GM15510 (cell line): ENCODE data around the gene MACF1.
A peak's percentile ranks its signal among the peaks of the same experiment; 100 is the strongest.

ENCODE experiments used
- POLR2A ChIP-seq: IDR thresholded peaks from 3 replicates; pipeline ENCODE4 v1.6.1; 2011; ENCODE audit warnings: borderline replicate concordance; ENCODE audit not compliant: insufficient read length; ENCODE audit errors: extremely low read depth

MACF1 gene

DNA sequence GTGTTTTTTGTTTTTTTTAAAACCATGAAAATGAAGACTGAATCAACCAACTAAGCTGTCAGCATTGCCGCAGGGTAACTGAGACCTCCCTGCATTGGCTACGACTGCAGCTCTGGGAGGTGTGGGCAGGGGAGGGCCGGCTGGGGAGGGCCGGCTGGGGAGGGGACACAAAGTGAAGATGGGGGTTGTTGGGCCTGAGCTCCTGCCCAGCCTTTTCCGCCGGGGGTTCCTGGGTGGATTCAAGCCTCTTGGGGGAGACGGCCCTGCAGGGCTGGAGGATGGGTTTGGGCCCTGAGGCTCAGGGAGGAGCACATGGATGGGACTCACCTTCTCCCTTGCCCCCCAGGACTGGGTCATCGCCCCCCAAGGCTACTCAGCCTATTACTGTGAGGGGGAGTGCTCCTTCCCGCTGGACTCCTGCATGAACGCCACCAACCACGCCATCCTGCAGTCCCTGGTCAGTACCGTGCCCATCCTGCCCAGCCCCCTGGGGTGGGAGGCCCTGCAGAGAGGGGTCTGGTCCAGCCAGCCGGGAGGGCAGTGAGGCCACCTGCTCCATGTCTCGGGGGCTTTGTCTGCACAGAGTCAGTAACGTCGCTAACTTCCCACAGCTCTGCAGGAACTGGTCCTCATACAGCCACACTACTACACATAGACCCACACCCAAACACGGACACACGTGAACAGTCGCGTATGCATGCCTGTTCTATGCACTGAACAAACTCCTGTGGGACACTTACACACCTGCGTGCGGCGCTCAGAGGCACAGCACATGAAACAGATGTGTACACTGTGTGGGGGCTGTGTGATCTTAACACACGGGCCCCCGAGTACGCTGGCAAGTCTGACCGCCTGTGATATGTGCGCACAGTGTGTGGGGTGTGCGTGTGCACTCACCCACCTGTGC is 318.4 kb downstream of the MACF1 start:
- no peak for TF ChIP-seq POLR2A

DNA sequence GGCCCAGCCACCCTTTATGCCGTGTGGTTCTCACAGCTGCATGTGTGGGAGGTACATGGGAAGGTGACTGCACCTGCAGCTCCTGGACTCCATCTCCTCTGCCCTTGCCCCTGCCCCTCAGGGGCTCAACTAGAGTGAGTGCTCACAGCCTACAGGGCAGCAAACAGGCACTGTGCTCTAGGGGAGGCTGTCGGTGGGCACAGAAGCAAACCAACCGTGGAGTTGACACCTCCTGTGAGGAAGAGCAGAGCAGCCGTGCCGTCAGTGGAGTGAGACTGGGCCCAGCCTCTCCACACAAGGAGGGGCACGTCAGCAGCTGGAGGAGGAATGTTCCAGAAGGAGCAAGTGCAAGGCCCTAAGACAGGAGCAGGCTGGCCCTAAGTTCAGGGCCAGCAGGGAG is 319.7 kb downstream of the MACF1 start:
- TF ChIP-seq POLR2A, result no peak

DNA sequence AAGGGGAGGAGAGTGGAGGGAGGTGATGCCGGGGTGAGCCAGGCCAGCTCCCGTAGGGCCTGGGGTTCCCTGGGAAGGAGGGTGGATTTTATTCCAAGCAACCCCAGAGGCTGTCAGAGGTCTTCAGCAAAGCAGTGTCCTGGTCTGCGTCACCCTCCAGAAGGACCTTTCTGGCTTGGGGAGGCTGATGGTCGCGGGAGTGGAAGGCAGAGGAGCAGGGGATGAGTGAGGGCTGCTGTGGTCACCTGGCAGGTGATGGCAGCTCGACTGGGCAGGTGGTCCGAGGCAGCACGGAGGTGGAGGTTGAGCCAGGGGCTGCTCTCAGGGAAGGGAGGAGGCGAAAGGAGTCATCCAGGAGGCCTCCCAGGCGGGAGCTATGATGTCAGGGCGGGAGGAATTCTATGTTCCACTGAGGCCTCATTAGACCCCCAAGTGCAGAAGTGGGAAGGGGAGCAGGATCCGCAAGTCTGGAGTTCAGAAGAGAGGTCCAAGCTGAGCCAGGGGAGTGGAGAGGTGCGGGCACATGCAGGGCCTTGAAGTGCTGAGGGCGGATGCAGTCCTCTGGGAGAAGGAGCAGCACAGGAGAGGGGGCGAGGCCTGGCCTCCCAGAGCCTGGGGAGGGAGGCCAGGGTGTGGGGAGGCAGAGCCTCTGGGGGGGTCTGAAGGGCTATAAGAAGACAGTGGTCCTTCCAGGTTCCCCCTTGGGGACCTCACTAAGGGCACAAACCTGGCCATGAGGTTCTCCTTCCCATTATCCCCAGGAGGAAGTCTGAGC is 320.3 kb downstream of the MACF1 start:
- no peak for TF ChIP-seq POLR2A

DNA sequence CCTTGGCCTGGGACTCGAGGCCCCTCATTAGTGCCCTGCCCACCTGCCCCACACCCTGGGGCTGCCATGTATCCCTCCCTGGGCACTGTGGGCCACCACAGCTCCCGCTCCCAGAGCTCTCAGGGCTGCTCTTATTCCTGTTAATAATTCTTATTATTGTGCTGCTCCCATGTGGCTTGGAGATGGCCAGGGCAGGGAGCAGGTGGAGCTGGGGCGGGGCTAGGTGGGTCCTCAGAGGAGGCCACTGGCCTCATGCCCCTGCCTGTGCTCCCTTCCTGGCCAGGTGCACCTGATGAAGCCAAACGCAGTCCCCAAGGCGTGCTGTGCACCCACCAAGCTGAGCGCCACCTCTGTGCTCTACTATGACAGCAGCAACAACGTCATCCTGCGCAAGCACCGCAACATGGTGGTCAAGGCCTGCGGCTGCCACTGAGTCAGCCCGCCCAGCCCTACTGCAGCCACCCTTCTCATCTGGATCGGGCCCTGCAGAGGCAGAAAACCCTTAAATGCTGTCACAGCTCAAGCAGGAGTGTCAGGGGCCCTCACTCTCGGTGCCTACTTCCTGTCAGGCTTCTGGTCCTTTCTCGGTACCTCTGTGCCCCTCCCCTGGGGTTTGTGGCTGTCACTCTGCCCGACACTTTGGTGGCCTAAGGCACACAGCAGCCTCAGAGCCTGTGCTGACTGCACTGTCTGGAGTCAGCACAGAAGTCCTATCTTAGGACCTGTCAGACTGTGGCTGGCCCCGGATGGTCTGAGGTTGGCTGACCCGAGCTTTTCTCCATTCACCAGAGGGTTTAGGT is 321.1 kb downstream of the MACF1 start:
- peak; percentile 31 for TF ChIP-seq POLR2A

DNA sequence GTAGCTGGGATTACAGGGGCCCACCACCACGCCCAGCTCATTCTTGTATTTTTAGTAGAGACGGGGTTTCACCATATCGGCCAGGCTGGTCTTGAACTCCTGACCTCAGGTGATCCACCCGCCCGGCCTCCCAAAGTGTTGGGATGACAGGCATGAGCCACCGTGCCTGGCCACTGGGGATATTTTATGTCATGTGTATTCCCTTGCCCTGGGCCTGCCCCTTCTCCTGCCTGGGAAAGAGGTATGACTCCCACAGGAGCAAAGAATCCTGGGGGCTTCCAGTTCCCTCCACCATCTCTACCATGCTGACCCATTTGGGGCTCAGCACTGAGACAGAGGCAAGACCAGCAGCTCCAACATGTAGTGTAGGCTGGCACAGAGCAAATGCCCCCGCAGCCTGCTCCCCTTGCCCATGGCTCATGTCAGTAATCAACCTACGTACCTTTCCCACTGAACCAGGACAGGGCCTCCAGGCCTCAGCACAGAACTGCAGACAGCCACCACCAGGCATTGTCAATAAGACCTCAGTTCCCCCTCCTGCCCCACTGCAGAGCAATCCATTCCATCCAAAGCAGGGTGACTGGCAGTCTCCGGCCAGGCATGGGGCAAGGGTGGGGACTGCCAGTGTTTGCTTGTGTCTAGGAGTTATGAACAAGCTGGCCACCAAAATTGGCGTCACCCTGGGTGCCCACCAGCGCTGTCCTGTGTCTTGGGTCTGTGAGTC is 322.1 kb downstream of the MACF1 start:
- no peak for TF ChIP-seq POLR2A

DNA sequence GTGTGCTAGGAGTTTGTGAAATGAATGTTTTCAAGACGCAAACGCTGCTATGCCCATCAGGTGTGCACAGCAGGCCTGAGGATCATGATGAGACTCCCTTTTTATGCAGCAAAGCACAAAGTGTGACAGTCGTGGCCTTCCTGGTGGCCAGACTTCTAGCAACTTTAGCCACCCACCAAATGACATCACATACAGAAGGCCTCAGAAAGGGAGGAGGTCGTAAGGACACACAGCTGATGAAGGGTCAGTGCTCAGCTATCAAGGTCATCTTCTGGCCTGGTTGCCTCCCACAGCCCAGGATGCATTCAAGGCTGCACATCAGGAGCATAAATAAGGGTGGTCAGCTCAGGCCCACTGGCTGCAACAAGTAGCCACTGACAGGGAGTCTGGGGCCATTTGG is 323.6 kb downstream of the MACF1 start:
- TF ChIP-seq POLR2A, result no peak

DNA sequence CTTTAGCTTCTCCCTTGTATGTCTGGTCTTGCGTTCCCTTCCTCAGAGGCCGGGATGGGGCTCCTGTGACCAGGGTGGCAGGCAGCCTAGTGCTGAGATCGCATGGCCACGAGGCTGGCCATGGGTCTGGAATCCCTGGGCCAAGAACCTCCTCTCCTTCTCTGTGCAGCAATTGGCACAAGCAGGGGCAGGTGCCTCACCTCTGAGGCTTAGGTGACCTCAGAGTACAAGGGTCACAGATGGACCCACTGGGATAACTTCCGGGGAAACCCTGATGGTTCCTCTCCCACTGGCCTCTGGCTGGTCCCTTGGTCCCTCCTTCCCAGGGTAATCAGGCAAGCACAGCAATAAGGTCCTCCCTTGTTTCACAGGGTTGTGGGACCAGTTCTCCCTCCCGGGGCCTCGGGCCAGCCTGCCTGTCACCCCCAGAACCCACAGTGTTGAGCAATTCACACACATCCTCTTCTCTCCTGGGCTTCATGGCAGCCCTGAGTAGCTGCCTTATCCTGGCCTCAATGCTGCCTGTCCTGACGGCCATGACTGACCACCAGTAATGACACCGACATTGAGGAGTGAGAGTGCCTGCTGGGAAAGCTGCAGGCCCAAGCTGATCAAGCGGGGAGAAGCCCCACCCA is 325.5 kb downstream of the MACF1 start:
- no peak for TF ChIP-seq POLR2A

DNA sequence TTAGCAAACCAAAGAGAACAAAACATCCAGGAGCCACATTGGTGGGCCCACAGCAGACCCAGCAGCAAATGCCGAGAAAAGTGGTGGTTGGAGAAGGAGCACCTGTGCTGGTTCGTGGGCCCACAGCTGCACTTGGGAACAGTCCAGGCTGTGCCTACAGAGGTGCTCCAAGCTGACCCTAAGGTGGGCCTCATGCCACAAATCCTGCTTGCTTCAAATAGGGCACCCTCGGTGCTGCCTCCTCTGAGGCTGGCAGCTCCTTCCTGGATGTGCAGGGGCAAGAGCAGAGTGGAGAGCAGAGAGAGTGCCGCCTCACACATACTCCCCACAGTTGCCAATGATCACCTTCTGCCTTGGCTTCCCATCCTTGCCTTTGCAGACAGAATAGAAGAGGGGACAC is 327.0 kb downstream of the MACF1 start:
- no peak for TF ChIP-seq POLR2A

DNA sequence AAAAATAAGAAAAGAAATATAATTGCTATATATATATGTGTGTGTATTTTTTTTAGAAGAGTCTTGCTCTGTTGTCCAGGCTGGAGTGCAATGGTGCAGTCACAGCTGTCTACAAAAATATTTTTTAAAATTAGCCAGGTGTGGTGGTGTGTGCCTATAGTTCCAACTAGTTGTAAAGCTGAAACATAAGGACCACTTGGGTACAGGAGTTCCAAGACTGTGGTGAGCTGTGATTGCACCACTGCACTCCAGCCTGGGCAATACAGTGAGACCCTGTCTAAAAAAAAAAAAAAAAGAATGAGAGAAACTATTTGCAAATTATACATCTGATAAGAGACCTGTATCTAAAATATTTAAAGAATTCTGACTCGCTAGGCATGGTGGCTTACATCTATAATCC is 328.9 kb downstream of the MACF1 start:
- TF ChIP-seq POLR2A, result no peak
